GM18508 (cell line): Measurements from ENCODE around the gene FAM117B.
"Not testable (repeated sequence)": the region's sequence is repeated elsewhere in the genome, so short reads cannot be mapped to it uniquely, and the experiment has no call there.

Experiments used
- ATAC-seq: cut with Tn5 transposase; IDR thresholded peaks from one replicate; pipeline ENCODE4 v1.9.1; 2021; ENCODE audit warnings: moderate number of reproducible peaks; ENCODE audit not compliant: insufficient read depth, unreplicated experiment

The FAM117B gene

GRCh38 chr2:202790676-202791075 is 155.9 kb downstream of the FAM117B start:
- no peak for ATAC-seq

DNA sequence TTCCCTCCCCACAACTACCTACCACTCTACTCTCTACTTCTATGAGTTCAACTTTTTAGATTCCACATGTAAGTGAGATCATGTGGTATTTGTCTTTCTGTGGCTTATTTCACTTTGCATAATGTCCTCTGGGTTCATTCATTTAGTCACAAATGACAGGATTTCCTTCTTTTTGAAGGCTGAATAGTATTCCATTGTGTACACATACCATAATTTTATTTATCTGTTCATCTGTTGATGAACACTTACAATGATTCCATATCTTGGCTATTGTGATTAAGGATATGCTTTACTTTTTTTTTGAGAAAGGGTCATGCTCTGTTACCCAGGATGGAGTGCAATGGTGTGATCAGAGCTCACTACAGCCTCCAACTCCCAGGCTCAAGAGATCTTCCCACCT is 163.2 kb downstream of the FAM117B start:
- ATAC-seq = no peak

DNA sequence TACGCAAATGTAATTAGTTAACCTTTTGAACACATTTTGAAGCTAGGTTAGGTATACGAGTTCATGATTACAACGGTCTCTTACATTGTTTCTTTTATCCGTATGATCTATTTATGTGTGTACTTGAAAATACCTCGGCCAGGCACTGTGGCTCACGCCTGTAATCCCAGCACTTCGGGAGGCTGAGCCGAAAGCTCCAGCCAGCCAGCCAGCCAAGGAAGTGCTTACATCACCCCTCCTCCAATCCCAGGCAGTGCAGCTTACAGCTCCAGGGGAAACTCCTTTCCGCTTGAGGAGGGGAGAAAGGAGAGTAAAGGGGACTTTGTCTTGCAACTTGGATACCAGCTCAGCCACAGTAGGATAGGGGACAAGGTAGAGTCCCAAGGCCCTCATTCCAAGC is 171.1 kb downstream of the FAM117B start:
- ATAC-seq = not testable (repeated sequence)

DNA sequence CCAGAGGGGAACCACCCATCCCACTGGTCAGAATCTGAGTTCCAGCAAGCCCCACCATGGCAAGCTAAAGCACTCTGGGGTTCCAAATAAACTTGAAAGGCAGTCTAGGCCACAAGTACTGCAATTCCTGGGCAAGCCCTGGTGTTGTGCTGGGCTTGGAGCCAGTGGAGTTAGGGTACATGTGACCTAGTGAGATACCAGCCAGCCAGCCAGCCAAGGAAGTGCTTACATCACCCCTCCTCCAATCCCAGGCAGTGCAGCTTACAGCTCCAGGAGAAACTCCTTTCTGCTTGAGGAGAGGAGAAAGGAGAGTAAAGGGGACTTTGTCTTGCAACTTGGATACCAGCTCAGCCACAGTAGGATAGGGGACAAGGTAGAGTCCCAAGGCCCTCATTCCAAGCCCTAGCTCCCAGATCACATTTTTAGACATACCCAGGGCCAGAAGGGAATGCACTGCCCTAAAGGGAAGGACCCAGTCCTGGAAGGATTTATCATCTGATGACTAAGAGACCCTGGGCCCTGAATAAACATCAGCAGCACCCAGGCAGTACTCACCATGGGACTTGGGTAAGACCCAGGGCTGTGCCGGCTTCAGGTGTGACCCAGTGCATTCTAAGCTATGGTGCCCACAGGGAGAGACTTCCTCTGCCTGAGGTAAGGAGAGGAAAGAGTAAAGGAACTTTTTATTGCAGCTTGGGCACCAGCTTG is 172.8 kb downstream of the FAM117B start:
- ATAC-seq = not testable (repeated sequence)

GRCh38 chr2:202808754-202809153 is 174.0 kb downstream of the FAM117B start:
- no peak for ATAC-seq

DNA sequence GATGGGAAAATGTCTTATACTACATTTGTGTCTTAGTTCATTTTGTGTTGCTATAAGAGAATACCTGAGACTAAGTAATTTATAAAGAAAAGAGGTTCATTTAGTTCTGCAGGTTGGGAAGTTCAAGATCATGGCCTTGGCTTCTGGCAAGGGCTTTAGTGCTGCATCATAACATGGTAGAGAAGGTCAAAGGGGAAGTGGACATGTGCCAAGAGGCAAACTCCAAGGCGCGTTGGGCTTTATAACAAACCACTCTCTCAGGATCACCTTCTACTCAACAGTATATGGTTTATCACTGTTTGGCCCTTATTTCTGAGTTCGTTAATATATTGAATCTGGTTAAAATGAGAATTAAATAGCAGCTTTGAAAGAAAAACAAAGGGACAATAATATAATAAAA is 178.6 kb downstream of the FAM117B start:
- ATAC-seq = no peak

DNA sequence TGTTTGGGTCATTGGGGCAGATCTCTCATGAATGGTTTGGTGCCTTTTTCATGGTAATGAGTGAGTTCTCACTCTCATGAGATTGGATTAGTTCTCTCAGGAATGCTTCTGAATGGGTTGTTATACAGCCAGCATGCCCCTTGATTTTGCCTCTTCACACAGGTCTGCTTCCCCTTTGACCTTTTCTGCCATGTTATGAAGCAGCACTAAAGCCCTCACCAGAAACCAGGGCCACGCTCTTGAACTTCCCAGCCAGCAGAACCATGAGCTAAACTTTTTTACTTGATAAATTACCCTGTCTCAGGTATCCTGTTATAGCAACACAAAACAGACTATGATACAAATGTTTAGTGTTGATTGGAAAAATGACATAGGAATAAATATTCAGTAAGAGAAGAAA is 179.5 kb downstream of the FAM117B start:
- no peak for ATAC-seq

DNA sequence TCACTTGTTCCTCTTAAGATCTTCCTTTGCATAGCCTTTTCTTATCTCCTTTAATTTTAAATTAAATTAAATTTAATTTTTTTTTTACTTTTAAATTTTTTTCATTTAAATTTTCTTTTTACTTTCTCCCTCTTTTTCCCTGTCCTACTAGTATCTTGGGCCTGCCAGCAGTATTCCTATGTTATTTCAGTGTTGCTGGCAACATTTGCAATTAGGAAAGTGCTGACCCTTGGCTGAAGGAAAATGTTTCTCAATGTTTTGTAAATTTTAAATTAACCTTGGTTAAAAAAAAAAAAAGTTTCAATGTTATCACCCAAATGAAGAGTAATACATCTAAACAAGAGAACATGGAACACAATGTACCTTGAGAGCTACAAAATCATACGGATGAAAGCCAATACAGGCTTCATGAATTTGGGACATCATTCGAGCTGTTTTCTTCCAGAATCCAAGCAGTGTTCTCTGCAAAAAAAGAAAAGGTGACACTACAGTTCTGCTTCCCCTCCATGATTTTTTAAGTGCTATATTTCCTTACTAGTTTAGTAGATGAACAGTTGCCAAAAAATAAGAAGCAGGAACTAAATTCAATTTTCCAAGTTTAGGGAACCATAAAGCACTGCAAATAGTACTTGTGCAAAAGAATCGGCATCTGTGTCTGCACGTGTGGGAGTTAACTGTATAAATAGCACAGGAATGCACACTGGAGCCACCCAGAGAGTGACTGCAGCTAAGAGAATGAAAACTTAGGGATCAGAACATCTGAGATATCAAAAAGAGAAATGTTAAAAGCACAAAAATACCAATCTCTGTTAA is 181.0 kb downstream of the FAM117B start:
- no peak for ATAC-seq

DNA sequence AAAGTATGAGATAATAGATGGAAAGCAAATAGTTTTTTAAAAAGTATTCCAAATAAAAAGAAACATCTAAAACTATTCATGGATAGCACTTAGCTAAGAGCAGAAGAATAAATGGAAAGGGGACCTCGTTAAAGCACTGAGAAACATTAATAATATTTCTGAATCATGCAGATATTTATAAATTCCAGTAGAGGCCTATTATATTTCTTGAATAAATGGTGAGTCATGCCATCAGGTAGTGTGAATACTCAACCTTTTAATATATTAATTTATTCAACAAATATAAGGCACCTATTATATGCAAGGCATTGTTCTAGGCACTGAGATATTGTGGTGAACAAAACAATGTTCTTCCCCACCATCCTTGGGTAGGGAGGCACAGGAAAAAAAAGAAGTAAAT is 183.0 kb downstream of the FAM117B start:
- ATAC-seq = no peak

- no peak for ATAC-seq
These were observed 183.6 kb downstream of the FAM117B start for GRCh38 chr2:202818321-202818720.
